GM23338 (cell line): ENCODE measurements around the gene NR2E3. TPM values are rescaled to one million over a fixed set of nuclear protein-coding genes. Genes with fewer than 3 reads are reported as not detected.

ENCODE experiments used
- ATAC-seq: fragments of 200-7000 bp; cut with Tn5 transposase; 3 replicates; pipeline ENCODE4 v1.9.1; 2020
- DNase-seq: peaks from one replicate; pipeline ENCODE4 v3.0.0-alpha.2; 2015; ENCODE audit warnings: low spot score
- H2AFZ ChIP-seq: fragments of 200-600 bp; sonication (generic); 2 replicates; pipeline ENCODE4 v1.8.0; 2016; ENCODE audit warnings: antibody characterized with exemption, mild to moderate bottlenecking, moderate library complexity
- H3F3A ChIP-seq: fragments of 200-600 bp; sonication (generic); replicated peaks from 2 replicates; pipeline ENCODE4 v1.8.0; 2017; ENCODE audit warnings: antibody characterized with exemption, mixed run types, low read depth
- H3K27ac ChIP-seq: fragments of 200-600 bp; sonication (generic); 2 replicates; pipeline ENCODE4 v1.6.1; 2016; ENCODE audit warnings: low read depth
- H3K27me3 ChIP-seq: fragments of 200-600 bp; sonication (generic); 2 replicates; pipeline ENCODE4 v1.8.0; 2016; ENCODE audit warnings: mild to moderate bottlenecking, mixed run types, moderate library complexity; ENCODE audit not compliant: insufficient read depth
- H3K36me3 ChIP-seq: fragments of 200-600 bp; sonication (generic); 2 replicates; pipeline ENCODE4 v1.8.0; 2016; ENCODE audit warnings: mild to moderate bottlenecking; ENCODE audit not compliant: insufficient read depth
- H3K4me1 ChIP-seq: fragments of 200-600 bp; sonication (generic); 2 replicates; pipeline ENCODE4 v1.8.0; 2016; ENCODE audit warnings: mild to moderate bottlenecking, moderate library complexity; ENCODE audit not compliant: insufficient read depth
- H3K4me2 ChIP-seq: fragments of 200-600 bp; sonication (generic); 2 replicates; pipeline ENCODE4 v1.7.1; 2017; ENCODE audit warnings: mixed run types
- H3K4me3 ChIP-seq: fragments of 200-600 bp; sonication (generic); 2 replicates; pipeline ENCODE4 v1.6.1; 2016; ENCODE audit warnings: mixed run types
- H3K79me2 ChIP-seq: fragments of 200-600 bp; sonication (generic); replicated peaks from 2 replicates; pipeline ENCODE4 v1.8.0; 2017; ENCODE audit warnings: mild to moderate bottlenecking; ENCODE audit not compliant: insufficient read depth
- H3K9me2 ChIP-seq: fragments of 200-600 bp; sonication (generic); 2 replicates; pipeline ENCODE4 v1.8.0; 2017; ENCODE audit not compliant: insufficient read depth
- H4K20me1 ChIP-seq: fragments of 200-600 bp; sonication (generic); replicated peaks from 2 replicates; pipeline ENCODE4 v1.8.0; 2017; ENCODE audit warnings: mild to moderate bottlenecking; ENCODE audit not compliant: insufficient read depth
- H3K27ac Mint-ChIP-seq: 2 replicates; pipeline ENCODE4 v1.8.0; 2020; ENCODE audit warnings: inconsistent platforms, mild to moderate bottlenecking, moderate library complexity, mixed read lengths
- H3K27me3 Mint-ChIP-seq: 3 replicates; pipeline ENCODE4 v1.8.0; 2022; ENCODE audit warnings: low read depth, mild to moderate bottlenecking, moderate library complexity, mixed read lengths, inconsistent platforms; ENCODE audit not compliant: insufficient read depth, poor library complexity
- H3K36me3 Mint-ChIP-seq: 3 replicates; pipeline ENCODE4 v1.8.0; 2021; ENCODE audit warnings: low read depth, mild to moderate bottlenecking, inconsistent platforms, moderate library complexity, mixed read lengths
- H3K4me1 Mint-ChIP-seq: 3 replicates; pipeline ENCODE4 v1.8.0; 2020; ENCODE audit warnings: mild to moderate bottlenecking, inconsistent platforms, mixed read lengths
- H3K4me3 Mint-ChIP-seq: 3 replicates; pipeline ENCODE4 v1.8.0; 2021; ENCODE audit warnings: moderate library complexity, mild to moderate bottlenecking, inconsistent platforms, mixed read lengths
- H3K9me3 Mint-ChIP-seq: 3 replicates; pipeline ENCODE4 v1.8.0; 2020; ENCODE audit warnings: moderate library complexity, mild to moderate bottlenecking, inconsistent platforms, mixed read lengths
- CTCF ChIP-seq, 2 experiments: fragments of 200-600 bp in 1 of 2; sonication (generic) in 1 of 2; conservative IDR thresholded peaks; 2 replicates each; pipeline versions ENCODE4 v1.5.1 to v1.6.1; 2016 to 2017; ENCODE audit warnings: antibody characterized with exemption in 2 of 2, low read depth in 2 of 2, mild to moderate bottlenecking in 2 of 2, moderate library complexity in 1 of 2
- JUNB ChIP-seq: IDR thresholded peaks from one replicate; pipeline ENCODE4 v1.6.1; 2016; ENCODE audit warnings: antibody characterized with exemption; ENCODE audit not compliant: unreplicated experiment
- POLR2AphosphoS5 ChIP-seq: IDR thresholded peaks from 2 replicates; pipeline ENCODE4 v1.6.1; 2016; ENCODE audit warnings: antibody characterized with exemption, low read depth
- REST ChIP-seq: IDR thresholded peaks from one replicate; pipeline ENCODE4 v1.6.1; 2018; ENCODE audit warnings: antibody characterized with exemption; ENCODE audit not compliant: unreplicated experiment
- ZNF114 ChIP-seq: fragments of 250-450 bp; sonication (Bioruptor Pico); IDR thresholded peaks from 2 replicates; pipeline ENCODE4 v1.5.0; 2020; ENCODE audit warnings: mild to moderate bottlenecking, moderate library complexity
- ZNF331 ChIP-seq: fragments of 250-450 bp; sonication (Bioruptor Pico); IDR thresholded peaks from 2 replicates; pipeline ENCODE4 v1.5.0; 2020; ENCODE audit warnings: low read depth, mild to moderate bottlenecking, moderate library complexity
- ZNF462 ChIP-seq: fragments of 250-450 bp; sonication (Bioruptor Pico); IDR thresholded peaks from 2 replicates; pipeline ENCODE4 v1.5.0; 2020; ENCODE audit warnings: mild to moderate bottlenecking, moderate library complexity
- polyA plus RNA-seq: library from polyadenylated mRNA; unstranded; fragments of >200 nt; fragmentation: Nextera tagmentation; extraction: Ambion mirVana; gene quantifications from 2 replicates; pipeline ENCODE4 v1.2.1, GENCODE V29; 2016
- total RNA-seq: library from RNA; depleted of rRNA; stranded (reverse); fragments of >200 nt; shearing (Covaris generic); gene quantifications from 2 replicates; pipeline ENCODE4 v1.2.3, GENCODE V29; 2014

NR2E3 gene
- total and polyA plus RNA-seq, 2 experiments from 2014 or later, result 1.3 to 1.4 TPM

GRCh38 chr15:71844916-71845315 is 34.6 kb downstream of the NR2E3 start (continued):
- TF ChIP-seq REST (no peak), POLR2AphosphoS5 (no peak)

- Mint-ChIP-seq H3K4me1 (no peaks in the 10 kb centered on the region), H3K4me3 (no peak overlapping the region), H3K9me3 (no peaks in the 10 kb centered on the region), H3K36me3 (no peaks in the 10 kb centered on the region; the same call in 1 of the 3 replicates), H3K27me3 (peaks cover 1% of the 10 kb centered on the region), H3K27ac (no peak overlapping the region)
- no peaks in the 10 kb centered on the region for H3K27me3 ChIP-seq
- DNase-seq (no peak), ATAC-seq (no peak)
- H3K9me2 ChIP-seq, result no peaks in the 10 kb centered on the region
- TF ChIP-seq ZNF462 (CRISPR knock-in tag) (no peak), JUNB (no peak), ZNF331 (no peak), CTCF (conservative IDR thresholded peaks at IDR 0.05; ENCODE audit: low read depth in 2 of 2) (no peak), POLR2AphosphoS5 (no peak), ZNF114 (no peak), REST (no peak)
- H3K4me1 ChIP-seq, result no peaks in the 10 kb centered on the region
- no peaks in the 10 kb centered on the region for H3F3A ChIP-seq
- no peak overlapping the region for H3K4me2 ChIP-seq
- H3K79me2 ChIP-seq, result no peaks in the 10 kb centered on the region
- no peaks in the 10 kb centered on the region for H3K36me3 ChIP-seq
- H3K27ac ChIP-seq, result no peak overlapping the region
- H4K20me1 ChIP-seq, result no peaks in the 10 kb centered on the region
- H3K4me3 ChIP-seq, result no peak overlapping the region
- H2AFZ ChIP-seq, result no peak overlapping the region
These were observed 43.2 kb downstream of the NR2E3 start for GRCh38 chr15:71853543-71853942.
